Measurements from ENCODE around the gene AUTS2.

AUTS2 gene

GRCh38 chr7:69661342-69661741 lies 63.1 kb downstream of the AUTS2 start:
- no peak for FAIRE-seq

- no peak for FAIRE-seq
Observed at GRCh38 chr7:69663911-69664832, 65.9 kb downstream of the AUTS2 start.

- FAIRE-seq, result no peak
Observed at GRCh38 chr7:69665369-69665768, 67.1 kb downstream of the AUTS2 start.

GRCh38 chr7:69668339-69668870 lies 70.1 kb downstream of the AUTS2 start:
- FAIRE-seq, result no peak

GRCh38 chr7:69670701-69671100 lies 72.4 kb downstream of the AUTS2 start:
- no peak for FAIRE-seq

- no peak for FAIRE-seq
Observed at GRCh38 chr7:69673074-69673473, 74.8 kb downstream of the AUTS2 start.

- FAIRE-seq, result no peak
Observed at GRCh38 chr7:69674701-69675182, 76.5 kb downstream of the AUTS2 start.

GRCh38 chr7:69676247-69676646 lies 78.0 kb downstream of the AUTS2 start:
- FAIRE-seq, result no peak

- FAIRE-seq, result no peak
Observed at GRCh38 chr7:69677054-69677852, 79.0 kb downstream of the AUTS2 start.

GRCh38 chr7:69677881-69678493 lies 79.7 kb downstream of the AUTS2 start:
- no peak for FAIRE-seq

- no peak for FAIRE-seq
Observed at GRCh38 chr7:69678494-69679187, 80.4 kb downstream of the AUTS2 start.

GRCh38 chr7:69681181-69681580 lies 82.9 kb downstream of the AUTS2 start:
- no peak for FAIRE-seq

GRCh38 chr7:69682518-69682917 lies 84.2 kb downstream of the AUTS2 start:
- no peak for FAIRE-seq

- FAIRE-seq, result no peak
Observed at GRCh38 chr7:69683002-69683401, 84.7 kb downstream of the AUTS2 start.

GRCh38 chr7:69684369-69685292 lies 86.4 kb downstream of the AUTS2 start:
- no peak for FAIRE-seq

- FAIRE-seq, result no peak
Observed at GRCh38 chr7:69685293-69685631, 87.0 kb downstream of the AUTS2 start.

- no peak for FAIRE-seq
Observed at GRCh38 chr7:69686366-69686765, 88.1 kb downstream of the AUTS2 start.

GRCh38 chr7:69687739-69688433 lies 89.6 kb downstream of the AUTS2 start:
- no peak for FAIRE-seq

- FAIRE-seq, result no peak
Observed at GRCh38 chr7:69690329-69690728, 92.1 kb downstream of the AUTS2 start.

- FAIRE-seq, result no peak
Observed at GRCh38 chr7:69691327-69691726, 93.1 kb downstream of the AUTS2 start.

- no peak for FAIRE-seq
Observed at GRCh38 chr7:69691734-69692133, 93.5 kb downstream of the AUTS2 start.

All from A204.1 (cell line).